Measurements from ENCODE around the gene PHYKPL. TPM values are rescaled to one million over a fixed set of nuclear protein-coding genes. Genes with fewer than 3 reads are reported as not detected.

PHYKPL gene
- total RNA-seq, 1 donor from 2014 or later: 70.2 TPM

- no peak for DNase-seq (ENCODE audit: extremely low spot score, unreplicated experiment)
- TF ChIP-seq CTCF (IDR thresholded peaks at IDR 0.05): no peak
These were observed 28.9 kb downstream of the PHYKPL start for GRCh38 chr5:178203670-178204181.

GRCh38 chr5:178202541-178202940 is 30.1 kb downstream of the PHYKPL start:
- H3K4me1 Mint-ChIP-seq (ENCODE audit: unreplicated experiment): peaks cover 34% of the 10 kb centered on the region
- no peak overlapping the region for H3K27ac Mint-ChIP-seq (ENCODE audit: unreplicated experiment)

More at GRCh38 chr5:178203670-178204181, 28.9 kb downstream of the PHYKPL start:
- no peak overlapping the region for H3K27ac Mint-ChIP-seq (ENCODE audit: unreplicated experiment)
- peaks cover 23% of the 10 kb centered on the region for H3K36me3 Mint-ChIP-seq (ENCODE audit: unreplicated experiment)
- H3K9me3 Mint-ChIP-seq (ENCODE audit: unreplicated experiment): no peaks in the 10 kb centered on the region
- peak overlapping the region; percentile 92 for H3K4me3 Mint-ChIP-seq (ENCODE audit: unreplicated experiment)
- peaks cover 39% of the 10 kb centered on the region for H3K4me1 Mint-ChIP-seq (ENCODE audit: unreplicated experiment)
- no peaks in the 10 kb centered on the region for H3K27me3 Mint-ChIP-seq (ENCODE audit: unreplicated experiment)

GRCh38 chr5:178201927-178202235 is 30.7 kb downstream of the PHYKPL start:
- H3K36me3 Mint-ChIP-seq (ENCODE audit: unreplicated experiment): peaks cover 14% of the 10 kb centered on the region
- DNase-seq (ENCODE audit: extremely low spot score, unreplicated experiment): no peak
- no peaks in the 10 kb centered on the region for H3K27me3 Mint-ChIP-seq (ENCODE audit: unreplicated experiment)
- H3K9me3 Mint-ChIP-seq (ENCODE audit: unreplicated experiment): no peaks in the 10 kb centered on the region
- H3K4me1 Mint-ChIP-seq (ENCODE audit: unreplicated experiment): peaks cover 29% of the 10 kb centered on the region
- TF ChIP-seq CTCF (IDR thresholded peaks at IDR 0.05): no peak
- no peak overlapping the region for H3K4me3 Mint-ChIP-seq (ENCODE audit: unreplicated experiment)
- no peak overlapping the region for H3K27ac Mint-ChIP-seq (ENCODE audit: unreplicated experiment)

More at GRCh38 chr5:178202541-178202940, 30.1 kb downstream of the PHYKPL start:
- Mint-ChIP-seq H3K27me3 (ENCODE audit: unreplicated experiment) (no peaks in the 10 kb centered on the region), H3K9me3 (ENCODE audit: unreplicated experiment) (no peaks in the 10 kb centered on the region), H3K4me3 (ENCODE audit: unreplicated experiment) (no peak overlapping the region), H3K36me3 (ENCODE audit: unreplicated experiment) (peaks cover 17% of the 10 kb centered on the region)
- no peak for DNase-seq (ENCODE audit: extremely low spot score, unreplicated experiment)
- TF ChIP-seq CTCF (IDR thresholded peaks at IDR 0.05): no peak

- Mint-ChIP-seq H3K27me3 (ENCODE audit: unreplicated experiment) (no peaks in the 10 kb centered on the region), H3K4me1 (ENCODE audit: unreplicated experiment) (peaks cover 26% of the 10 kb centered on the region), H3K36me3 (ENCODE audit: unreplicated experiment) (peaks cover 10% of the 10 kb centered on the region), H3K9me3 (ENCODE audit: unreplicated experiment) (no peaks in the 10 kb centered on the region), H3K4me3 (ENCODE audit: unreplicated experiment) (no peak overlapping the region), H3K27ac (ENCODE audit: unreplicated experiment) (no peak overlapping the region)
- TF ChIP-seq CTCF (IDR thresholded peaks at IDR 0.05): no peak
- DNase-seq (ENCODE audit: extremely low spot score, unreplicated experiment): no peak
These were observed 31.2 kb downstream of the PHYKPL start for GRCh38 chr5:178201221-178201926.

- Mint-ChIP-seq H3K27ac (ENCODE audit: unreplicated experiment) (peak overlapping the region; percentile 20), H3K27me3 (ENCODE audit: unreplicated experiment) (no peaks in the 10 kb centered on the region), H3K9me3 (ENCODE audit: unreplicated experiment) (no peaks in the 10 kb centered on the region), H3K4me1 (ENCODE audit: unreplicated experiment) (peaks cover 21% of the 10 kb centered on the region), H3K4me3 (ENCODE audit: unreplicated experiment) (no peak overlapping the region), H3K36me3 (ENCODE audit: unreplicated experiment) (peaks cover 2% of the 10 kb centered on the region)
- no peak for TF ChIP-seq CTCF (IDR thresholded peaks at IDR 0.05)
- DNase-seq (ENCODE audit: extremely low spot score, unreplicated experiment): no peak
These were observed 32.8 kb downstream of the PHYKPL start for GRCh38 chr5:178199581-178200434.

Data from osteocyte (in vitro differentiated cells).